NOMO-1 treated with DMSO at 0.1 percent for 48 hours (cell line): ENCODE results near the gene EREG.
"Not testable (repeated sequence)": the region's sequence is repeated elsewhere in the genome, so short reads cannot be mapped to it uniquely, and the experiment has no call there.

Source experiments
- DNase-seq: peaks from one replicate; lab custom pipeline; 2025; ENCODE audit not compliant: unreplicated experiment; lab: John Stamatoyannopoulos, UW

The EREG gene

DNA sequence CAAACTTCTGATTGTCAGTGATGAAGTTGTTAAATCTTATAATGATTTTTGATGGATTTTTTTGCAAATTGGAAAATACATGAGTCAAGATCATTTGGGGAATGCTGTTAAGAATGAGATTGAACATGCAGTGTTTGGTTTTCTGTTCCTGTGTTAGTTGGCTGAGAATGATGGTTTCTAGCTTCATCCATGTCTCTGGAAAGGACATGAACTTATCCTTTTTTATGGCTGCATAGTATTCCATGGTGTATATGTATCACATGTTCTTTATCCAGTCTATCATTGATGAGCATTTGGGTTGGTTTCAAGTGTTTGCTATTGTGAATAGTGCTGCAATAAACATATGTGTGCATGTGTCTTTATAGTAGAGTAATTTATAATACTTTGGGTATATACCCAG, 24.5 kb upstream of the EREG start:
- DNase-seq, result not testable (repeated sequence)

DNA sequence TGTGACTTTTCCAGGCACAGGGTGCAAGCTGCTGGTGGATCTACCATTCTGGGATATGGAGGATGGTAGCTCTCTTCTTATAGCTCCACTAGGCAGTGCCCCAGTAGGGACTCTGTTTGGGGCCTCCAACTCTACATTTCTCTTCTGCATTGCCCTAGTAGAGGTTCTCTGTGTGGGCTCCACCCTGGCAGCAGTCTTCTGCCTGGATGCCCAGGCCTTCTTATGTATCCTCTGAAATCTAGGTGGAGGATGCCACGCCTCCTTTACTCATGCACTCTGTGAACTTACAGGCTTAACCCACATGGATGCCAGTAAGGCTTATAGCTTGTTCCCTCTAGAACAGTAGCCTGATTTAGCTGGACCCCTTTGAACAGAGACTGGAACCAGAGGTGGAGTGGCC, 20.9 kb upstream of the EREG start:
- DNase-seq, result no peak

DNA sequence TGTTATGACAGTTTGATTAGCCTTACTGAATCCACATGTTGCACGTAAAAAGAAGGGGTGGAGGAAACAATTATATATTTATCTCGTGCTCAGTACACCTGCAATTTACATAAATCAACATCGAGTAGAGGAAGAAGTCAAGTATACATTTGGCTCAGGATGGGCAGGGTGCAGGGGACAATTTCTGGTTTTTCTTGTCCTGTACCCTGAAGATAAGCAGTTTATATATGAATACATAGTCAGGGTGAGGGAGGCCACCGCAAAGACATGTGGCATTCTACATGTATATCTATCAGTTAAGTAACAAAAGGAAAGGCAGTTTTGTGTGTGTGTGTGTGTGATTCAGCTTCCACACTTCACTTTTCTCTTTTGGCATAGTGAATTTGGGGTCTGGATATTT, 11.1 kb upstream of the EREG start:
- DNase-seq, result no peak

DNA sequence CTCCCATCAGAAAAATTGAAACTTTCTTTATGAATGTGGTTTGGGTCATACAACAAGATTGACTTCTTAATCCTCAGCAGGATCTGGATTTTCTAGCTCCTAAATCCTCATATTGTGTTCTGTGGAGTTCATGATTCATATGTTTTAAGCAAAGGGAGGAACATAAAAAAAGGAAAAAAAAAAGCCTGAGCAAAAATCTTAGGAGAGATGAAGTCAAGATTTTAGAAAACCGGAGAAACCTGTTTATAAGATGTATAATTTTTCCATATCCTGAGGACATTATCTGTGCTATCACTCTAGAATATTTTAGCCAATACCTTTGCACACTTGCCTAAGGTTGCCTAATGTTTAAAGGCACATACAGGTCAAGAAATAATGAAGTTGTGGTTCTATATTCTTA, 7.0 kb upstream of the EREG start:
- DNase-seq, result no peak

DNA sequence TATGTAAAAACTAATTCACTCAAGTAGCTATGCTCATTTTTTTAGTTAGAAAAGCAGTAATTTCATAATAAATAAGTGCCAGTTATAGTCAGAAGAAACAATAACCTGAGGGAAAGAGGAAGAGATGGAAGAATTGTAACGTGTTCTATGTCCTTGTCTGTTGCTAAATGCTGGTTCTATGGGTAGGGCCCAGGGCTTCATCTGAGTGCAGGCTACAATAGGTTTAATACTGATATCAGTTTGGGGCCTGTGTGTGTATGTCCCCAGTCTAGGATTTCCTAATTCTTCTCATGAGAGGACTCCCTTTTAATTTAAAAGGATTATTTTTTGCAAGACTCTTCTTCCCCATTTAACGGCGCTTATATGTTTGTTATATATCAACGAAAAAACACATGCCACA, 3.3 kb upstream of the EREG start:
- DNase-seq, result no peak

DNA sequence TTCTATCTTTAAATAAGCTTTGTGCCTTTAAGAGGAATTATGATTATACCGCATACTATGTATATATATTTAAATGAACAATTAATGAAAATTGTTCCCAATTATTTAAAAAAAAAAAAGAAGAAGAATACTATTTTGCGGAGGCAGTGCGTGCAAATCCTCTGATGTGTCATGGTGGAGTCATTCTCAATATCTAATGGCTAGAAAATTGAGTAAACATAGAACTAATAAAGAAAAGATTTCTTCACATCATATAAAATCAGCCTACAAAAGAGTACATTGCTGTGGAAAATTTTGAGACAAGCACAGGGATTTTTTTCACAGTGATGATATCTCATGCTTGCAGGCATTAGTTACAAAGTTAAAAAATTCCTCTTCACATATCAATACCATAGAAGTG, 2.6 kb upstream of the EREG start:
- DNase-seq, result no peak

DNA sequence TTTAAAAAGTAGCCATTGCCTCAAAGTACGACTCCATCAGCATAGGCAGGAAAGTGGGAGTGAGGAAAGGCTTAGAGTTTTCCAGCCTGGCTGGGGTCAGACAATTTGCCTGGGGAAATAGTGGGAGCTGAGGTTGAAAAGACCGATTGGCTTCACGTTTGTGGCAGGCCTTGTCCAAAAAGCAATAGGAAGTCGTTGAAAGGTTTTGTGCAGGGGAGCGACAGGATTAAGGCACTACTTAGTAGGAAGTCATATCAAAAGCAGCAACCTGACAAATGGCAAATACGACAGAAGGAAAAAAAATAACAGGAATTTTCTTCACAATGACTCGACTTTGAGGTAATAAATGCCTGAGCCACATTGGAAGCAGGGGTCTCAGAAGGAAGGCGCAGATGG, 691 bp upstream of the EREG start:
- DNase-seq, result no peak

DNA sequence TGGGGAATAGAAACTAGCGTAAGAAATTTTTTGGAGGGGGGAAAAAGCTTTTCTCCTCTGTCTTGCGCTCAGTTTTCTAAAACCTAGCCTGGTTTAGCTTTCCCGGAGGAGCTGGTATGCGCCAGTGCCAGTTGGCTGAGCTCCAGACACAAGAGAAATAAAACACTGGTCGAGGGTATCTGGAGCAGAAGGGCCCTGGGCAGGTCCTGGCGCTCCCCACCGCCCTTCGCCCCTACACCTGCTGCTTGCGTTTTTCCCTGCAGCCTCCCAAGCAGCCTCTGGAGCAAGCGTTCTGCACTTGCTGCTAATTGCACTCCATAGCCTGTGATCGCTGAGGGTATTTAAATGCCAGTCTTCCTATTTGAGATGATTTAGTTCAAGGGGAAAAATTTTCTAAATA, 816 bp downstream of the EREG start:
- no peak for DNase-seq

DNA sequence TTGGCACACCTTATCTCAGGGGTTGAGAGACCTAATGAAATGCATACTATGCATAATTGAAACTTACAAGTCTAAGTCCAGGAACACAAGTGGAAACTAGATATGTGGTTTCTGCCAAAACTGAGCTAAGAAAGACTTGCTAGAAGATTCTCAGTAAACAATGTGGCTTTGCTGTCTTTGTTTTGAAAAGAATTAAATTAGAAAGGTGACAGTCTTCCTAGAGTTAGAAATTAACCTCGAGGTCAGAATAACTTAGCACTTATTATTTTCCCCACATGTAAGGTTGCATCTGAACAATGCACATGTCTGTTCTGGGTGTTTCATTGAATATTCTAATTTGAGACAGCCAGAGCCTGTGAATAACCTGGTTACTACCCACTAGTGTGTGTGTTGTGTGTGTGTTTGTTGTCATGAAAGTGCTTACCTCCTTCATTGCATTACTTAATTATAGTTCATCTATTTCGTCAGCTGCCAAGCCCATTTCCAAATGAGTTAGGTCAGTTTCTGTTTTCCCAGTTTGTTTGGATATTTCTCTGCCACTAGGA, 1.5 kb downstream of the EREG start:
- peak; percentile 9 for DNase-seq

DNA sequence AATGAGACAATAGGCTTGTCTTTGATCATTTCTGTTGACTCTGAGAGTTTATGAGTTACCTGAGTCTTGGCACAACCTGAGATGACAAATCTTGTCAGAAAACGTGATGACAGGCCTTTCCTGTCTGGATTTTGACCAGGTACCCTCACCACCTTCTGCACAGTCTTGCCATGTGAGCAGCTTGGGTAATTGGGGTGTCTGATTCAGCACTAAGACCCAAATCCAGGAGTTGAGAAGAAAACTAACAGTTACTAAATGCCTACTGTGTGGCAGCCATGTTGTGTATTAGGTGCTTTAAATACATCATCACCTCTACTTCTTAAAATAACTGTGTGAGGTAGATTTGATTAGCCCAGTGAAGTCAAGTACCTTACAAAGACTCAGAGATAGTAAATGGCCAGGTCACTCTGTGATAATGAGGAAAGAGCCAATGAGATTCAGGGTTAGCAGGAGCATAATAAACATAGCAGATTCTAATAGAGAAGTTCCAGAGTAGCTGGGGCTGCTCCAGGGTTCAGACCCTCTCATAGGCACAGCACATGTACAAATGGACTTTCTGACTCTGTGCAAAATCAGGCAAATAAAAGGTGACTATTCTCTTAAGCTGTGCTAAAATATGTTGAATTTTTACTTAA, 2.8 kb downstream of the EREG start:
- no peak for DNase-seq

DNA sequence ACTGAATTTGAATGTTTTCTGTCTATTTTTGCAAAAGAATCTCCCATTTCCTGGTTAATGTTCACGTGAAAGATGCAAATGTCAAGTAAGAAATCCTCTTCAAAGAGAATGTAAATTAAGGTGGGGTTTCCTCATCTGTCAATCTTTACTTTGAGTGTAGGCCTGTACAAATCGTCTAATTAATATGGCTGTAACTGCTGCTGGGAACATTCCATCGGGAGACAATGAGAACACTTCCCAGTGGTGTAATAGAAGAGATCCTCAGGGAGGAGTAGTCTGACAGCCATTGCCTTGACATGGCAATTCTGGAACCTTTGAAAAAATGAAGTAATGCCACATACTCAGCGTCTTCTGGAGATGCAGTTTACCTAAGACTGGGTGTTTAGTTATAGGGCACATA, 3.7 kb downstream of the EREG start:
- DNase-seq, result no peak

DNA sequence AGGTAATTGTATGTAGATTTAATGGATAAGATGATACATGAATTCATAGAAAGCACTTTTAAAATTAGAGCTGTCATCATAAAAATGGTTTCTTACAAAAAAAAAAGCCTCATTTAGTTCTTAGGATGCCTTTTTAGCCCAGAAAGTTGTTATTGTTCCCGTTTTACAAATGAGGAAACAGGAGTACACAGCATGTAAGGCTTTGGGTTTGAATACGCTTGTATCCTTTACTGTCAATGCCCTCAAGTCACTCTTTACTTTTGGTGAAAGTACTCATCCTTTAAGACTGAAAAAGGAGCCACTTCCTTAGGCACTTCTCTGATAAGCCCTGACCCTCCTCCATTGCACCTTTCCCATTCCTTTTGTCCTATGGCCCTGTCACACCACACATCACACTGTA, 4.9 kb downstream of the EREG start:
- no peak for DNase-seq

DNA sequence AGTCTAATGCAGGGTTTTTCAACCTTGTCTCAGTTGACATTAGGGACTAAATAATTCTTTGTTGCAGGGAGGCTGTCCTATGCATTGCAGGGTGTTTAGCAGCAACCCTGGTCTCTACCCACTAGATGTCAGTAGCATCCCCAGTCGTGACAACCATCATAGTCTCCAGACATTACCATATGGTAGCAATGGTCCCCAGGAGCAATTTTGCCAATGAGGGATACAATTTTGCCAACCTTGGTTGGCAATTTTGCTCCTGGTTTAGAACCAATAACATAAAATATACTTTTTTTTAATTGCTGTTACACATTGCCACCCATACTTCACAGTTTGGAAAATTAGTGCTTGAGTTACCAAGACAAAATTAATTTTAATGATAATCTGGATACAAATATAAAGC, 6.0 kb downstream of the EREG start:
- peak; percentile 31 for DNase-seq

DNA sequence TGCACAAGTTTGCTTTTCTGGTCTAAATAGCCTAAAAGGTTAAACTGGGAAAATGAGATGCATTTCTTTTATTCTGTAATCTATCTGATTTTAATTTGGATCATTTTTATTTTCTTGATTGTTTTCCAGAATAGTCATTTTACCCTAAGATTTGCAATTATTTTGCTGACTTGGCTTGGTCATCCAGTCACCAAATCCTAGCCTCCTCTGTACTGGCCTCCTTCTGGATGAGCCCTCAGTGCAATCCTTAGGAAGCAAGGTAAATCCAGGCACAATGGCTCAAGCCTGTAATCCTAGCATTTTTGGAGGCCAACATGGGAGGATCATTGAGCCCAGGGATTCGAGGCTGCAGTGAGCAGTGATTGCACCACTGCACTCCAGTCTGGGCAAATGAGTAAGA, 9.2 kb downstream of the EREG start:
- DNase-seq, result no peak

DNA sequence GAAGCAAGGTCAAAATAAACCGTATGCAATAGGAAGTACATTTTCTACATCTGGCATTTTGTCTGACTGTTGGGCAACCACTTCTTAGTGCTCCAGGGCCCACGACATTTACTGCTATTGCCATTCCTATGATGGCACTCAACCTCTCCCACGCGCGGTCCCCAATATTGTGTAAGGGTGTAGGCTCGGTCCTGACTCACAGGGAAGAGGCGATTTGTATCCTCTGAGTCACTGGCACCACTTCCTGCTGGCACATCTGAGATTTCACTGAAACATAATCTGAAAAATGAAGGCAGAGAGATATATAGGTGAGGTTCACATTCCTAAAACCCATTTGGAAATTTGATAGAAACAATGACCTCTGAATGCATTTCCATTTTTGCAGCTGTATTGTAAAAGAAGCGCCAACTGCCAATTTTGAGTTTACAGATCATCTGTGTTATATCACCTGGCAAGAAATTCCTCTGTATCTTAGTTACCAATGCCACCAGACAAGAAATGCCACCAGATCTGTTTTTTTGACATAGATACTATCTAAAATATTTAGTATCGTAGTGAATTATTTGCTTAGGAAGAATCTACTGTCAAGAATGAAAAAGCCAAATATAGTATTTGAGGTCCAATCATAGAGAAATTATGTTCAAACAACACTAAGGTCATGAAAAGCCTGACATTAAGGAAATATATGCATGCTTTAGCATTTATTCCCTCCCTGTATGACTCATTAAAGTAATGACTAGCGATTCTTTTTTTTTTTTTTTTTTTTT, 9.8 kb downstream of the EREG start:
- peak; percentile 61 for DNase-seq

DNA sequence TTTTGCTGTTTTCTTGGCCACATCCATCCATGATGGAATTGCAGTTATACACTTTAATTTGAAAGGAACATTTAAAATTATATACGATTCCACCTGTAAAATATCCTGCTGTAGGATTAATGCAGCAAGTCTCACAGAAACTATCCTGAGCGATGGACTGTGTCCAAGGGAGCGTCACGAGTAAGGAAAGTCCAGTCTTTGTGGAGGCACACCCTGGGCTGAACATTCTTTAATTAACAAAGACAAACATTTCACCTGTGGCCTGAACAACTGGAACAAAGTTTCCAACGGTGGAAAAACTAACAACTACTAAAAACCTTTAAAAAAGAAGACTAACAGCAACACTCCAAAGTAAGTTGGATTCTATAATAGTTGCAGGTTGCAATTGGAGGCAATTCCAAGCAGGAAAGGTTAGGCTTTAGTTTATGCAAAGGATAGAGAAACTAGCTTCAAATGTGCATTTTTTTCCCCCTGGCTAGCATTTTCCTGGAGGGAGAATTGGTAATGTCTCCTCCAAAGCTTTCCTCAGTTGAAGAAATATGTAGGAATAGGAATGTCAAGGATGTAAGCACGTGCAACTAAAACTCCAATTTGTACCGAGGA, 11.0 kb downstream of the EREG start:
- DNase-seq, result no peak

DNA sequence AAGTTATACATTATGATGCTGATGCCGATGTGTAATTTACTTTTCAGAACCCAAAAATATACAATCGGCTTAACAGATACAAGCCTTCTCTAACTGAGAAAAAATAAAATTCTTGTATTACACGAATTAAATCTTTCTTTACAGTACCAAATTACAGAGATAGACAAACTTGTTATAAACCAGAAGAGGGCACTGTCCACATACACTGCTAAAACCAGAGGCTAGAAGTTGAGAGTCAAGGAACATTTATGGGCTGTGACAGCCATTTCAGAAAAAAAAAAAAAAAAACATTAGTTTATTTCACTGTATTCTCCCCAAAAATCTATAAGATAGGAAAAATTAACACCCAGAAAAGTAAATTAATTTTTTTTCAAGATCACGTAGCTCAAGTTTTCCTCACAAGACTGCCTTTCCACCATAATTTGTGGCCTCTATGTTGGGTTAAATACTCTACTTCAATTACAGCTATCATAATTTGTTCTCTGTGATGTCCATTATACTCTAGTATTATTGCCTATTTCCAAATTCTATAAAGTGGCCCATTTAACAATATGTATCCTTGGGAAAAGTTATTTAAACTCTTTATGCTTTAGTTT, 12.0 kb downstream of the EREG start:
- DNase-seq, result peak; percentile 59

DNA sequence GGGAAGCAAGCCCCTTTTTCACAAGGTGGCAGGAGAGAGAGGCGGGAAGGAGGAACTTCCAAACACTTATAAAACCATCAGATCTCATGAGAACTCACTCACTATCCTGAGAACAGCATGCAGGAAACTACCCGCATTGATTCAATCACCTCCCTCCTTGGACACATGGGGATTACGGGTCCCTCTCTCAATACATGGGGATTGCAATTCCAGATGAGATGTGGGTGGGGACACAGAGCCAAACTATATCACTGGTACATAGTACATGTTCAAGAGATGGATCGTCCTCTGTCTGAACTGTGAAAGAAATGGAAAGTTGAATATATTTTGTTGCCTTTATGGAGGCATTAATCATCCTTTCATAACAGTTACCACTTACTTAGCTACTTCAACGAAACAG, 12.8 kb downstream of the EREG start:
- no peak for DNase-seq

DNA sequence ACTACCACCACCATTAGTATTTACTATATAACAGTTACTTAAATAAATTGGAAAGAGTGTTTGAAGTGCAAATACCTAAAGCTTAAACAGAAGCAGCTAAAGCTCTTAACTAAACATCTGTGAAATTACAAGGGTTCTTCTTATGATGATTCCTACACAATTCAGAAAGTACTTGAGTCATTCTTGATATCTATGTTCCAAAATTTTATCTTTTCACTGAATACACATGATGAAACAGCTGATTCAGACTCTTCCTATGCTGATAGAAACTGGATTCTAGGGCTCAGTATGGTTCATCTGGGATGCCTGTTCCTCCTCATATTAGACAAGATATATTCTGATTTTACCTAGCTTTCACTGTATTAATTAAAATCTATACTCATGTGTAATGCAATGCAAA, 13.6 kb downstream of the EREG start:
- DNase-seq, result no peak

DNA sequence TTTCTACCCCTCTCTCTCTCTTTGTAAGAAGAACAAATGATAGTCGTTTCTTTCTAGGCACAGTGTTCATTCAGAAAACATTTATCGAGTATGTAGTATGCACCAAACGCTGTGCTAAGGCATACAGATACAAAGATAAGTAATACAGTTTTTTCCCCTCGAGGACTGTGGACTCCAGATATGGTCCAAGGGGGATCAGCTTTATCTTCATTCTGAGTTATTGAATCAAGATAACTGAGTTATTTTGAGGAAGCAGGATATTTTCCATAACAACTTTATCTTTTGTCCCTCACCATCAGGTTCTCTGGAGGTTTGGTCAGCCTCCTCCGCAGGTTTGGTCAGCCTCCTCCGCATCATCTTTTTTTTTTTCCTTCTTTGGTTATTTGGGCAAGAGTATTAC, 15.0 kb downstream of the EREG start:
- DNase-seq, result no peak

DNA sequence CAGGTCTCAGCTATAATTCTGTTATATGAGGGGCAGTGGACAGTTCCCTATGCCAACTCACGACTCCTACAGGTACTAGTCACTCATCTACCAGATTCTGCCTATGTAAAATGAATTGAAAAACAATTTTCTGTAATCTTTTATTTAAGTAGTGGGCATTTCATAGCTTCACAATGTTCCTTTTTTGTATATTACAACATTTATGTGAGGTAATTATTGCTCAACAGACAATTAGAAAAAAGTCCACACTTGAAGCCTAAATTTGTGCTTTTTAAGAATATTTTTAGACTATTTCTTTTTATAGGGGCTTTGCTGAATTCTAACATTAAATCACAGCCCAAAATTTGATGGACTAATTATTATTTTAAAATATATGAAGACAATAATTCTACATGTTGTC, 20.4 kb downstream of the EREG start:
- peak; percentile 44 for DNase-seq

DNA sequence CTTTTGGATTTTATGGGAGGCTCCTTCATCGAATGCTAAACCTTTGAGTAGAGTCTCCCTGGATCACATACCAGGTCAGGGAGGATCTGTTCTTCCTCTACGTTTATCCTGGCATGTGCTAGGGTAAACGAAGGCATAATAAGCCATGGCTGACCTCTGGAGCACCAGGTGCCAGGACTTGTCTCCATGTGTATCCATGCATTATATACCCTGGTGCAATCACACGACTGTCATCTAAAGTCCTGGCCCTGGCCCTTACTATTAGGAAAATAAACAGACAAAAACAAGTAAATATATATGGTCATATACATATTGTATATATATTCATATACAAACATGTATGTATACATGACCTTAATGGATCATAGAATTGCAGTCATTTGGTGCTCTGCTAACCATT, 21.2 kb downstream of the EREG start:
- DNase-seq, result no peak
